GM13977 (cell line): Measurements from ENCODE around the gene SLC25A27.

ENCODE experiments used
- DNase-seq: peaks from one replicate; pipeline ENCODE4 v3.0.0; 2012; ENCODE audit warnings: low spot score
- in situ Hi-C: fragments of 300-500 bp; cut with MboI; formaldehyde crosslinking; loops from one replicate; pipeline ENCODE4 v1.12.0; 2022; ENCODE audit warnings: low sequenced_read_pairs, low pct_unique_long_range_greater_than_20kb, mixed read lengths, inconsistent platforms; ENCODE audit not compliant: unreplicated experiment
- TF ChIP-seq, protein P1 (sequence below): IDR thresholded peaks from 2 replicates; pipeline ENCODE4 v1.5.1; 2012; ENCODE audit warnings: mild to moderate bottlenecking, control low read depth; ENCODE audit not compliant: insufficient read depth; ENCODE audit errors: extremely low read depth, missing control alignments

SLC25A27 gene

DNA sequence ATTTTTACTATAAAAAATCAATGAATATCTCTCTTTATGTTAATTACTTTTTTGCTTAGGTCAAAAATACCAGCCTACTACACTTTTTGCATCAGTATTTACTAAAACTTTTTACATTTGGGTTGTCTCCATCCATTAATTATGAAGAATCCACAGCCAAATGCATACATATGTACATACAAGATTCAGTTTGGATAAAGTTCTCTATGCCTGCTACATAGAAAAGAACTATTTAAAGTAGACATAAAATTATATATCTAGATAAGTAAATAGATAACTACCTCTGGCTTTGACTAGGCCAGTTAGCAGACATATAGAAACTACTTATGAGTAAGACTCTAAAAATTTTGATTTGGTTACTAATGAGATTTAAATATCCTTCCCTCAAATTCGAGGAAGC is 47.2 kb downstream of the SLC25A27 start:
- in situ Hi-C loops: no loop called here
- no peak for DNase-seq
- TF ChIP-seq, protein P1, sequence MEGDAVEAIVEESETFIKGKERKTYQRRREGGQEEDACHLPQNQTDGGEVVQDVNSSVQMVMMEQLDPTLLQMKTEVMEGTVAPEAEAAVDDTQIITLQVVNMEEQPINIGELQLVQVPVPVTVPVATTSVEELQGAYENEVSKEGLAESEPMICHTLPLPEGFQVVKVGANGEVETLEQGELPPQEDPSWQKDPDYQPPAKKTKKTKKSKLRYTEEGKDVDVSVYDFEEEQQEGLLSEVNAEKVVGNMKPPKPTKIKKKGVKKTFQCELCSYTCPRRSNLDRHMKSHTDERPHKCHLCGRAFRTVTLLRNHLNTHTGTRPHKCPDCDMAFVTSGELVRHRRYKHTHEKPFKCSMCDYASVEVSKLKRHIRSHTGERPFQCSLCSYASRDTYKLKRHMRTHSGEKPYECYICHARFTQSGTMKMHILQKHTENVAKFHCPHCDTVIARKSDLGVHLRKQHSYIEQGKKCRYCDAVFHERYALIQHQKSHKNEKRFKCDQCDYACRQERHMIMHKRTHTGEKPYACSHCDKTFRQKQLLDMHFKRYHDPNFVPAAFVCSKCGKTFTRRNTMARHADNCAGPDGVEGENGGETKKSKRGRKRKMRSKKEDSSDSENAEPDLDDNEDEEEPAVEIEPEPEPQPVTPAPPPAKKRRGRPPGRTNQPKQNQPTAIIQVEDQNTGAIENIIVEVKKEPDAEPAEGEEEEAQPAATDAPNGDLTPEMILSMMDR: no peak

DNA sequence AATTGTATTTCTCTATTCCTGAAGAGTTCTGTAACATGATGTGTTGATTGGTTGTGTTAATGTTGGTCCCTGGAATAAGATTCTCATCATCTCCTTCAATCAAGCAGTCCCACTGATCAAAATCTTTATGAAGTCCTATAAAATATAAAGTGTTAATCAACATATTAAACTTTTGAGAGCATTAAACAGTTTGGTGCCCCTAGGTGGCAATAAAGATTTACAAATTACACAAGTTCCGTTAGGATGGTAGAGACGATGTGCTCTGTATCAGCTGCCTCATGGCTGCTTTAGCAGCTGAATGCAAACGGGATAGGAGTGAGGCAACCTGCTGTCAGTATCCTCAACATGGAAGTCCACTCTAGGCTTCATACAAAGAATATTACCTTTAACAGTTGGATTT is 51.8 kb downstream of the SLC25A27 start:
- in situ Hi-C loops: no loop called here
- TF ChIP-seq, protein P1: no peak
- no peak for DNase-seq

- DNase-seq: no peak
- TF ChIP-seq, protein P1: no peak
- in situ Hi-C loops: no loop called here
Observed at GRCh38 chr6:46706464-46706863, 53.7 kb downstream of the SLC25A27 start.

DNA sequence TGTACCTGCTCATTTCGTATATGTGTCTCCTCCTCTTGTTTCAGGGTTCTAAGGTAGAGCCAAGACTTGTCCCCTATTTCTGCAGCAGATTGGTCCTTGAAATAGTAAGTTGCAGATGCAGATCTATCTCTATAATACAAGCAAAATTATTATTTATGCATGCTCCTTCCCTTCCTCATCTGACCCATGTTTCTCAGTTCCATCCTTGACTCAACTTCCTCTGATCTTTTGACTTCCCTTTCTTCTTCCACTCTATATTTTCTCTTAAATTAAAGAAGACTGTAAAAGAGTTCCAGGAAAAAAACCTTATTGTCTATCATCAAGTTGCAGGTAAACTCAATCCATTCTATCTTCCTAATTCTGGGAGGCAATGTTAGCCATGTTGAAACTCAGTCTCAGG is 58.7 kb downstream of the SLC25A27 start:
- TF ChIP-seq, protein P1: no peak
- in situ Hi-C loops: no loop called here
- no peak for DNase-seq

GRCh38 chr6:46715141-46715540 is 62.4 kb downstream of the SLC25A27 start:
- in situ Hi-C loops: no loop called here
- DNase-seq: no peak

GRCh38 chr6:46719099-46719498 is 66.3 kb downstream of the SLC25A27 start:
- no peak for DNase-seq
- in situ Hi-C loops: no loop called here

More at GRCh38 chr6:46715141-46715540, 62.4 kb downstream of the SLC25A27 start:
- TF ChIP-seq, protein P1: no peak

DNA sequence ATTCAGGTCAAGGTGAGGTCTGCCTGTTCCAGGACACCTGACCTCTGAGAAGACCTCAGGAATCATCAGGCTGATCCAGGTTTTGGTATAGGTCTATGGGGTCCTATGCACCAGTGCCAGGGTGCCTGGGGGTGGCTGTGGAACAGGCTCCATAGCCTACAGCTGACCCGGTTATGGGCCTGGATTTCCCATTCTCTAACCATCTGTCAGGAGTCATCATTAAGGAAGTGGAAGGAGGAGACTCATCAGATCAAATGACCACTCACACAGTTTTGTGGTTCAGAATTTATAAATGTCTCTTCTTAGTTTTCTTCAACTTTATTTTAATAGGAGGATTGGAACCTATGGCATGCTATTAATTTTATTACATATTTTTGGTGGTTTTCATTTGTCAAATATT is 67.6 kb downstream of the SLC25A27 start:
- in situ Hi-C loops: no loop called here
- no peak for DNase-seq
- TF ChIP-seq, protein P1: no peak

More at GRCh38 chr6:46719099-46719498, 66.3 kb downstream of the SLC25A27 start:
- TF ChIP-seq, protein P1: no peak
